GM21786 (cell line): Measurements from ENCODE around the gene GADD45B.
"Not testable (repeated sequence)": the region's sequence is repeated elsewhere in the genome, so short reads cannot be mapped to it uniquely, and the experiment has no call there.

Experiments used
- ATAC-seq: cut with Tn5 transposase; IDR thresholded peaks from one replicate; pipeline ENCODE4 v1.9.1; 2021; ENCODE audit not compliant: unreplicated experiment

GADD45B gene

DNA sequence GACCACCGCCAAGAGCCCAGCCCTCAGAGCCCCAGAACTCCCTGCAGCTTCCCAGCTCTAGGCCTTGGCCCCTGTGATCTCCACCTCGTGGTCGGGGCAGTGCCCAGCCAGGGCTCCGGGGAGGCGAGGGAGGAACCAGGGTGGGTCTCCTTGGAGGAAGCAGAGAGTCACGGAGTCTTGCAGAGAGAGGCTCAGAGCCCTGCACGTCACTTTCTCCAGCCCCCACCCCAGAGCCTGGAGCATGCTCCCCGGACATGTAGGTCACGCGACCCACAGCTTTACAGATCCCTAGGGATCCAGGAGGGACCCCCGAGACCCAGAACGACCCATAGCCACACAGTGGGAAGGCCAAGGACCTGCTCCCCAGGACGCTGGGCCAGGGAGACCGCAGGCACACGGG is 11.9 kb downstream of the GADD45B start:
- no peak for ATAC-seq

DNA sequence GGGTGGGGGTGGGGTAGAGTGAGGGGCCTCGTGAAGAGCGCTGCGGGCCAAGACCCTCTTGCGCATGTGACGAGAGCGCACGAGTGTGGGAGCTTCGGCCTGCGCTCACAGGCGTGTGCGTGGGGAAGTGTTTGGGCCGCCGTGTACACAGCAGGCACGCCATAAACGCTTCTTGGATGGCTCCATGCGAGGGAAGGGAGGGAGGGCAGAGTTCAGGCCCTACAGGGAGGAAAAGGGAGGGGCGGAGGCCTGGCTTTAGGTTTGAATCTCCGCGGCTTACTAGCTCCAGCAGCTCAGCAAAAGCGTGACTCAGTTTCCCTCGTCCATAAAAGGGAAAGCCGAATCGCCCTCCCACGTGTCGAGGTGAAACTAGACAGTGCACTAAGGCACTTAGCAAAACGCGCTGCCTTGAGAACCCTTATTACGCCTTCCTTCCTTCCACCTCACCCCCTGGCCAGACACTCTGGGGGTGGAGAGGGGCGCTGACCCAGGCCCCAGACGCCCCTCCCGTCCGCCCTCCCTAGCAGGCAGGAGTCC is 12.5 kb downstream of the GADD45B start:
- no peak for ATAC-seq

DNA sequence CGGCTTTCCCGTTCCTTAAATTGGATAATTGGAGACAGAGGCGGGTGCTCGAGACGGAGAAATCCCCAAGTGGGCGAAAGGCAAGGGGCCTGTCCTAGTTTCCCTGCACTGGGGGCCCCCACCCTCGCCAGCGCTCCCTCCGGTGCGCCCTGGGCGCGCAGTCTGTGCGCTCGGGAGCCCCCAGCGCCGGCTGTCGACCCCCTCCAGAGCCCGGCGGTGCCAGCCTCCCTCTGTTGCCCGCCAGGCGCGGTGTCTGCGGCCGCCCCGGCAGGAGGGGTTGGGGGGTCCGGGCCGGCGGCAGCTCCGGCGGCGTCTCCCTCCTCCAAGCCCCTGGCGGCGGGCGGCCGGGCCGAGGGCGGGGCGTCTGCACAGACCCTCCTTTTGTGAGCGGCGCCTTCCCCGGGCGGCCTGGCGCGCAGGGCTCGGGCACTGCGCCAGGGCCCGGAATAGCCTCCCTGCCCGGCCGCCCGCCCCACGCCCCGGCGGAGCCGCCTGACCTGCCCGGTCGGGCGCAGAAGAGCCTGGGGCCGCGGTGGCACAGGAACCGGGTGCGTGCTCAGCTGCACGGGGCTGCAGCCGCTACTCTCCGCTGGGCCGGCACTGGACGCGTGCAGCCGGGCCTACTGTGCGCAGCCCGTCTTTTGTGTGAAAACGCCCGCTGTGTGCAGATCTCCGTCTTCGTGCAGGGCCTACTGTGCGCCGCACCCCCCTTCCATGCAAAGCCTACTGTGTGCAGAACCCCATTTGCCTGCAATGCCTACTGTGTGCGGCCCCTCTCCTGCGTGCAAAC is 13.2 kb downstream of the GADD45B start:
- no peak for ATAC-seq

DNA sequence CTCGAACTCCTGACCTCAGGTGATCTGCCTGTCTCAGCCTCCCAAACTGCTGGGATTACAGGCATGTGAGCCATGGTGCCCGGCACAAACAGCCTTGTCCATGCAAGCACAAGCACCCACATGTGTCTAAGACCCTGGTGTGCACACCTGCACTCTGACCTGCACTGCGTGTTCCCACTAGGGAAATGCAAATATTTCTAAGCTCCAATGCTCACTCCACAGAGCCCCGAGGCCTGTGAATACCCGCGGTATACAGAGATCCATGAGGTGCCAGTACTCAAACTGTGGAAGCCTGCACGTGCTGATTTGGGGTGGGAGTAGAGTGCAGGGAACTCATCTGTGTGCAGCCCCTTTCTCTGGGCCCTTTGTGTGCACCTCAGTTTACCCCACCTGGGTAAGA is 14.7 kb downstream of the GADD45B start:
- ATAC-seq: no peak

DNA sequence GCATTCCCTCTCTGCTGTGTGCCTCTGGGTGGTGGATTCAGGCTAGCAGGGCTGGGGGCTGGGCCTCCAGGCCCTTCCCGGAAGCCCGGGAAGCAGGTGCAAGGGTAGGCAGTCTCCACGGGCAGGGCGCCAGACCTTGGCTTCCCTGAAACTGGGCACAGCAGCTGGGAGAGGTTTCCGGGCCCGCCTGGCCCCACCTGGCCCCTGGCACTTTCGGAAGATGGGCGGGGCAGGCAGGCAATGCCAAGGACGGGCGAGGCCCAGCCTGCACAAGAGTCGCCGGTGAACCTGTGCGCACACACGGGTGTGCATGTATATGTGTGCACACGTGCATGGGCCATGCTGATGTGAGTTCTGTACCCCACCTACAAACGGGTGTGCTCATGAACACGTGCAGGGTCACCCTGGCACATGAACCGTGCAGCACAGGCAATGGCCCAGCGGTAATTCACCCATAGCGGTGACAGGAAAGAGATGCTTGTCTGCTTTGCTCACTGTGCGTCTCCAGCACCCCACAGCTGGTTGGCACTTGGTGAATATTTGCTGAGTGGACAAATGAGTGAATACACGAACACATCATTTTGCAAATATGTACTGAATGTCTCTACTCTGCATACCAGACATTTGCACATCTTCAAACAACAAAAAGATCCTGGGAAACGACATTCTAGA is 15.3 kb downstream of the GADD45B start:
- no peak for ATAC-seq

DNA sequence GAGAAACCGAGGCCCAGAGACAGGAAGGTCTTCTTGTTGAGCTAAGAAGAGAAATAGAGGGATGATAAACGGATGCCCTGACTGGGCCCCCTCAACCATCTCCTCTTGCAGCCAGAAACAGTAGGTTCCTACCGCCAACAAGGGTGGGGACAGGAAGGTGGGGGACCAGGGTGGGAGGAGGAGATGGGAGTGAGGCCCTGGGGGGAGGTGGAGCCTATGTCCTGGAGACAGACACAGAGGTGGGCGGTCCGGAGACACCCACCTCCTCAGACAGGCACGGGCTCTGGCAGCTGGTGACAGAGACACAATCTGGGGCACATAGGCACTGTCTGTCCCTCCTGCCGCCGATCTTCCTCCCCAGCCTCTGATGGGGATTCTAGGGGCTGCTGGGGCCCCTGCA is 16.9 kb downstream of the GADD45B start:
- no peak for ATAC-seq

DNA sequence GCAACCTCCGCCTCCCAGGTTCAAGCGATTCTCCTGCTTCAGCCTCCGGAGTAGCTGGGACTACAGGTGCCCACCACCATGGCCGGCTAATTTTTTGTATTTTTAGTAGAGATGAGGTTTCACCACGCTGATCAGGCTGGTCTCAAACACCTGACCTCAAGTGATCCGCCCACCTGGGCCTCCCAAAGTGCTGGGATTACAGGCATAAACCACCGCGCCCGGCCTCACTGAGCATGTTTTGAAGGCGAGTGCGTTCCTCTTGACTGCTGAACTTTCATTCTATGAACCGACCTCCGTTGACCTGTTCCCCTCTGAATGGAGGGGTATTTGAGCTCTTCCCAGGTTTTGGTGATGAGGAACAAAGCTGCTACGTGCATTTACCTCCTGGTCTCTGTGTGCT is 17.5 kb downstream of the GADD45B start:
- ATAC-seq: not testable (repeated sequence)

DNA sequence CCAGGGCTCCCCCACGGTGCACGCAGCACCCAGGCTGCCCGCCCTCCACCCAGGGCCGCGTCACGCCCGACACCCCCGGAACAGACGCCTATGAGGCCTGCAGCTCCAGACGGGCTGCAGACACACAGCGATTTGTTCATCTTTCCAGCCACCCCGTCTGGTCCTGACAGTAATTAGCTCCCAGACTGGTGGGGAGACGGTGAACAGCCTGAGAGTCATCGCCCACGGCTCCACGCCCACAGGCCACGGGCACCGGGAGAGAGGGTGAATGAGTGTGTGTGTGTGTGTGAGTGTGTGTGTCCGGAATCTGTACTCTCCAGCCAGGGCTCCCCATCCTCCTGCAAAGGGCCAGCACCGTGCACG is 18.1 kb downstream of the GADD45B start:
- ATAC-seq: no peak

DNA sequence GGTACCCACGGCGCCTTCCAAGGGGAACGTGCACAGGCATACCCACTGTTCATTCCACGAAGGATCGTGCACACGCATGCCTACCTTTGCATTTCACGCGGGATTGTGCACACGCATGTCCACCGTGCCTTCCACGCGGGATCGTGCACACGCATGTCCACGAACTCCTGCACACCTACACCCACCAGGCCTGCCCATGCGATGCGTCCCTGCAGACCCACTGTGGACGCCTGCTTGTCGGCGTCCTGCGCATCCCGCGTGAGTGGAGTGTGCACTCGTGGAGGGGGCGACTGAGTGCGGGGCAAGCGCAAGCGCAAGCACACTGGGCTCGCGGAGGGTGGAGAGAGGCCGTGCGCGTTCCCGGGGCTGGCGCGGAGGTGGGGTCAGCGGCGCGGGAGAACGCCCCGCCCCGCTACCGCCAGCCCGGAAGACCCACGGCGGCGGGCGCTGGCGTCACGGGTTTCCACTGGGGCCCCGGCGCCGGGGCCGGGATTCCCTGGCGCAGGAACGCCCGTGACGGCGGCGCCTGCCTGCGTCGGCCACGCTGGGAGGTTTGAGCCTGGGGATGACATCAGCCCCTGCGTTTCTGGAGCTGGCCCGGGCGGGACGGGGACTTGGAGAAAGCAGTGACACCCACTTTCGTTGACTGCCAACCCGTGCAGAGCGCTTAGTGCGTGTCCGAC is 18.7 kb downstream of the GADD45B start:
- no peak for ATAC-seq

DNA sequence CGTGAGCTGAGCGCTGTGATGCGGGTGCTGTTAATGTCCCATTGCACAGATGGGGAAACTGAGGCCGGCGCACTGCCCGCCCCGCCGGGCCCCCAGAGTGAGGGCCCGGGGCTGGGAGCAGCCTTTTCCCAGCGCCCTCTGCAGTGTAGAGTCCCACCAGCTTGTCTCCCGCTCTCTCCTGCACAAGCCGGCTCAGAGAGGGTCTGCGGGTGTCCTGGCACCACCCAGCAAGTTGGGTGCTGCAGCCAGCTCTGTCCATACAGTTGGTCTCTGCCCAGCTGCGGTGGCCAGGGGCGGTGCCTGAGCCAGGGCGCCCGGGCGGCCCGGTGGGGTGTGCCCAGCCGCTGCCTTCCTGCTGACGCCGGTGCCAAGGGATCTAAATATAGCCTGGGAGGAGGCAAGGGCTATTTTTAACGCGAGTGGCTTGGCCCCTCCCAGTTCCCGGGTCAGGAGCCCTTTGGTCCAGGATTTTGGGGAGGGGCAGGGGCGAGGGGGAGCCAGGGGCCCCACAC is 19.3 kb downstream of the GADD45B start:
- ATAC-seq: no peak

DNA sequence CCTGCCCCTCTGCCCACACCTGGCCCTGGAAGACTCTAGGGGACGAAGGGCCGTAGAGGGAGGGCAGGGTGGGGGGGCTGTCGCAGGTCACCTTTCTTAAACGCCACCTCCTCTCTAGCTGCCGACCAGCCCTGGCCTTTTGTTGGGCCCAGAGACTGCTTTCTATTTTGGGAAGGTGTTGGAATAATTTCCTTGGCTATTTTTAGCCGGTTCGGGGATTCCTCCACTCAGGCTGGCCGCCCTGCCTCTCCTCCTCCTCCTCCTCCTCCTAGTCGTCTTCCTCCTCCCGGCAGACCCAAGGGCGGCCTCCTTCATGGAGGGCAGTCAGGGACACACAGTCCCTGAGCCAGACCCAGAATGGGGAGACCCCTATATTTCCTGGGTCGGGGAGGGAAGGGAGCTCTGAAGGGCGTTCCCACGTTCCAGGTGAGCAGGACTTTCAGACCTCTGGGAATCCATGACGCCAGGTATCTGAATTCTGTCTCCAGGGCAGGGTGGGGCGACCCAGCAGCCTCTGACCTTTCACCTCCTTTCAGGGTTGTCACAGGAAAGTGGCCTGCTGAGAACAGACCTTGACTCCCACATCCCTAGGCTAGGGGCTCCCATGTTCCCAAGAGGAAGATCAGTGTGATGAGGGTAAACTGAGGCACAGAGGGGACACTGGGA is 19.9 kb downstream of the GADD45B start:
- no peak for ATAC-seq

DNA sequence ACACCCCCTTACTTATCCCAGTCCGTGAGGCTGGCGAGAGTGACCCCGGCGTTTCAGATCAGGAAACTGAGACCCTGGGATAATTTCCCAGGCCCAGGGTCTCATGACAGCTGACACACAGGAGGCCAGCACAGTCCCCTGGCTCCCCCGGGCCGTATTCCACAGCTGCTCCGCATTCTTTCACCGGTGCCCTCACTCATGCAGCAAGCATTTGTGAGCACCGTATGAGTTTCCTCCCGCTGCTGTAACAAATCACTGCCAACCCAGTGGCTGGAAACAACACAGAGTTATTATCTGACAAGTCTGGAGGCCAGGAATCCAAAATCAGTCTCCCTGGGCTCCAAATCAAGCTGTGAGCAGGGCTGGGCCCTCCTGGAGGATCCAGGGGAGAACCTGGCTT is 21.3 kb downstream of the GADD45B start:
- no peak for ATAC-seq

DNA sequence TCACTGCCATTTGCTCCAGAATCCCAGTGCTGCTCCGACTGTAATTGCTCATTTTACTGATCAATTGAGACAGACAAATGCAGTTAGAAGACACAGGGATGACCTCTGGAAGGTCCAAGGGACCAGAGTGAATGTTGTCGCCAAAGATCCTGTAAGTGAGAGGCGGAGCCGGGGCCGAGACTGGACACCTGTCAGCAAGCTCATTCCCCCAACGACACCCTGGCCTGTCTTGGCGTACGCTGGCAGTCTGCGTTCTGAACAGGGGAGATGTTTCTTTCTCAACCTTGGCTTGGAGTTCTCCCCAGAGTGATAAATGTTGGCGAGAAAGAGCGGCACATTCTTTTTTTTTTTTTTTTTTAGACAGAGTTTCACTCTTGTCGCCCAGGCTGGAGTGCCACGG is 24.2 kb downstream of the GADD45B start:
- no peak for ATAC-seq

DNA sequence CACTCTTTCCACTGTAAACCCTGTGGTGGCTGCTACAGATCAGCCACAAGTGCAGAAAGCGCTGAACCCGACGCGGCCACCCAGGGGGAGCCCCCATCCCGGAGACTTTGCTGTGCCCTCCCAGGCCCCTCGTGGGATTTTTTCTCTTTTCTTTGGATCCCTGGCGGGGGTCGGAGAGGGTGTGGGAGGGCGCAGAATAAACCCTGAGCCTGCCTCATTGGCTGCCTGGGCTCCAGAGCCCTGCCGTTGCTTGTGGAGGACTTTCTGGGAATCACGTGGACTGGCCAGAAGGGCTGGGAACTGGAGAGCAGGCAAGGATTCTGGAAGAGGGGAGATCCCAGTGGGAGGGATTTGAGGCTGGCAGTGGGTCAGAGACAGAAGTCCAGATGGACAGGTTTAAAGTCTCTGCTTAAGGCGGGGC is 24.9 kb downstream of the GADD45B start:
- ATAC-seq: no peak

DNA sequence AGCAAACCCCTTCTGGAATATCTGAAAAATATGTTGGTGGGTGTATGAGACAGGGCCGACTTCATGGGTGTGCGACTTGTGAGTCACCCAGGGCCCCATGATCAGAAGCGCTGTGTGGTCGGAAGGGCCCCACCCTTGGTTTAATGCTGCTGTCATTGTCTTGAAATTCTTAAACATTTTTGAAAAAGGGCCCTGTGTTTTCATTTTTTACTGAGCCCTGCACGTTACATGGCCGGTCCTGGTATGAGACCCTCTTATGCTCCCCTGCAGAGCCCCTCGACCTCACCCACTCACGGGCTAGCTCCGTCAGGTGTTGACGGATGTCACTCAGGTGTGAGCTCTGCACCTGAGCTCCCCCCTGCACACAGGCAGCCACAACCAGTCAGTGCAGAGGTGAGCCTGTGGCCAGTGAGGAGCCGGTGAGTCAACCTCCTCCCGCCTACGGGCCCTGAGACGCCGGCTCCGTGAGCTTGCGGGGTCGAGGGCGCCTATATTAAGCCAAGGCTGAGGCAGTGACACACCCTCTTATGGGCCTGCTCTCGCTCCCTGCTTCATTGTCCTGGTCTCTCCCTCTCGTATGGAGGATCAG is 27.7 kb downstream of the GADD45B start:
- no peak for ATAC-seq

DNA sequence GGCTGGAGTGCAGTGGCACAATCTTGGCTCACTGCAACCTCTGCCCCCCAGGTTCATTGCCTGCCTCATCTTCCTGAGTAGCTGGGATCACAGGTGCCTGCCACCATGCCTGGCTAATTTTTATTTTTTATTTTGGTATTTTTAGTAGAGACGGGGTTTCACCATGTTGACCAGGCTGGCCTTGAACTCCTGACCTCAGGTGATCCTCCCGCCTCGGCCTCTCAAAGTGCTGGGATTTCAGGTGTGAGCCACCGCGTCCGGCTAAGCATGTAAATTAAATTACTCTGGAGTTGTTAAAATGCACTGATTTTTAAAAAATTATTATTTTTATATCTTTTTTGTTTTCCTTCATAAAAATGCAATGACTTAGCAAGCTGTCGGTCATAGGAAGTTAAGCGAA is 30.7 kb downstream of the GADD45B start:
- not testable (repeated sequence) for ATAC-seq

DNA sequence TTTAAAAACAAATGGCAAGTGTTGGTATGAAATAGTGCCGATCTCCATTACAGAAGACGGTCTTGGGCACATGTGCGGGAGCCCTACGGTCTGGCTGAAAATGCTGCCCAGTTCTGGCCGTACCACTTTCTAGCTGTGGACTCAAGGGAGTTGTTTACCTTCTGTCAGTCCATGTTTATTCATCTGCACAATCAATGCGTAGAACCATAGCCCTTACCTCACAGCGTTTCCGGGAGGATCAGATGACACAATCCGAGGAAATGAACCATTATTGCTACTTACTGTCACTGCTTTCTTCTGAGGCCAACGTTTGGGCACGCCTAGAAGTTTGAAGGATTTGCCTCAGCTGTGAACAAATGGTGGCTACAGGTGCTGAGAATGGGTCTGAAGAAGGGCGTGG is 31.2 kb downstream of the GADD45B start:
- no peak for ATAC-seq

DNA sequence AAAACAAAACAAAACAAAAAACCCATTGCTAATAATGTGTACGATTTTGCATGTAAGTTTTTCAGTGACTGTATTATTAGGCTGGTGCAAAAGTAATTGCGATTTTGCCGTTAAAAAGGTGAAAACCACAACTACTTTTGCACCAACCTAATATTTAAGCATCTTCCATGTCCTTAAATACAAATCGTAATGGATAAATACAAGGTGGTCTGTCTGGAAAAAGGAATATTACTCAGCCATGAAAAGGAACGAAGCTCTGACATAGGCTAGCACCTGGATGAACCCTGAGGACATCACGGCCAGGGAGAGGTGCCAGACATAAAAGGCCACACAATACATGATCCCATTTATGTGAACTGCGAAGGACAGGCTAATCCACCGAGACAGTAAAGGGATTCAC is 33.2 kb downstream of the GADD45B start:
- no peak for ATAC-seq

DNA sequence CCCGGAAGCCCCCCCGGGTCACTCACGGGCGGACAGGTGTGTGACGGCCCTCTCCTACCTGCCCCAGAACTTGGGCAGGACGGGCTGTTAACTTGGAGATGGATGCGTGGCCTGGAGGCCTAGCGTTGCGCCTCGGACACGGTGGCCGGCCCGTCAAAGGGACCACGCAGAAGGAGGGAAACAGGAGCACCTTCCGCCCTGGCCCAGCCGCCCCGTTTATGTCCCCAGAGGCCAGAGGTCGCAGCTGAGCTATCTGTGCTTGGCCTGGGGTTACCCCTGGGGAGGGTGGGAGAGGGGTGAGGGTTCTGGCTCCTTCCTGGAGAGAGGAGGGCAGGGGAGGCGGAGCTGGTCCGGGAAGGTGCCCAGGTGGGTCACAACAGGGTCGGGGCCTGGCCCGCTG is 35.6 kb downstream of the GADD45B start:
- ATAC-seq: no peak

DNA sequence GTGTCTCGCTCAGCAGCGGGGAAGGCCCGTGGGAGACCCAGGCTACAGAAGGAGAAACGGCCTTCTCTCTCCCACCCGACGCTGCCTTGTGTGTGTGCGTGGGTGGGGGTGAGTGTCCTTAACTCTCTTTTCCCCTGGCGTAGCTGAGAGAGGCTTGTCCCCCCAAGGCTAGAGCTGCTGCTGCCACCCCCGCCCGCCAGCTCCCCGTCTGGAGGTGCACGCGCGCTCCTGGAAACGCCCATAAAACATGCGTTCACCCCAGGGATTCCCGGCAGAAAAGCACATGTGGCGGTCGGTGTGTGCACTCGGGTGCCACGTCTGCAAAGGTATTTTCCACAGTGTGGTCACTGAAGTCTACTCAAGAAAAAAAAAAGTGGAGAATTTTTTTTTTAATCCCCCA is 36.1 kb downstream of the GADD45B start:
- no peak for ATAC-seq
